Large intestine (tissue), 12 donors: ENCODE measurements around the gene BACH2. TPM values are rescaled to one million over a fixed set of nuclear protein-coding genes. Genes with fewer than 3 reads are reported as not detected.
"Not testable (repeated sequence)": the region's sequence is repeated elsewhere in the genome, so short reads cannot be mapped to it uniquely, and the experiment has no call there.

ENCODE experiments used
- DNase-seq, 2 donors: peaks; one replicate each; pipeline versions ENCODE4 v3.0.0 to v3.0.0-alpha.2; 2013
- H3K27ac ChIP-seq: one replicate; pipeline ENCODE4 v1.5.1; 2013; ENCODE audit warnings: low read length
- H3K27me3 ChIP-seq: 2 replicates; pipeline ENCODE4 v1.6.1; 2013; ENCODE audit warnings: low read length; ENCODE audit not compliant: control insufficient read depth, insufficient read depth
- H3K36me3 ChIP-seq: 2 replicates; pipeline ENCODE4 v1.6.1; 2013; ENCODE audit warnings: low read length; ENCODE audit not compliant: control insufficient read depth, insufficient read depth
- H3K4me1 ChIP-seq: one replicate; pipeline ENCODE4 v1.6.1; 2013; ENCODE audit warnings: low read length; ENCODE audit not compliant: control insufficient read depth, insufficient read depth
- H3K4me3 ChIP-seq: one replicate; pipeline ENCODE4 v1.5.1; 2013; ENCODE audit warnings: low read length
- H3K9me3 ChIP-seq: one replicate; pipeline ENCODE4 v1.6.1; 2013; ENCODE audit warnings: mild to moderate bottlenecking, low read depth, low read length, moderate library complexity; ENCODE audit not compliant: control insufficient read depth
- WGBS: methylation state at CpG from one replicate; pipeline ENCODE4 v1.1.5; 2013; ENCODE audit warnings: low lambda C conversion rate; ENCODE audit not compliant: insufficient coverage; 5-methylcytosine and 5-hydroxymethylcytosine counted together
- long read RNA-seq, 11 donors: transcript quantifications; one replicate each; lab custom pipeline, GENCODE V29; 2026
- polyA plus RNA-seq: library from polyadenylated mRNA; unstranded; fragments of 120-200 nt; gene quantifications from one replicate; pipeline ENCODE4 v1.2.1, GENCODE V29; 2013

BACH2 gene
- 2.8 TPM for polyA plus RNA-seq
- long read RNA-seq, donor 1: 0 reads
- long read RNA-seq, donor 2: 0 reads
- long read RNA-seq, donor 3: 0 reads
- long read RNA-seq, donor 4: 0 reads
- long read RNA-seq, donor 5, full-length matches to known transcripts: 1 of 1 reads
- long read RNA-seq, donor 5, partial matches to known transcripts: 0 of 1 reads
- long read RNA-seq, donor 5, other reads (novel, unspliced or antisense): 0 of 1 reads
- long read RNA-seq, donor 6: 0 reads
- long read RNA-seq, donor 7: 0 reads
- long read RNA-seq, donor 8: 0 reads
- long read RNA-seq, donor 9: 0 reads
- long read RNA-seq, donor 10: 0 reads
- long read RNA-seq, donor 11, full-length matches to known transcripts: 1 of 1 reads
- long read RNA-seq, donor 11, partial matches to known transcripts: 0 of 1 reads
- long read RNA-seq, donor 11, other reads (novel, unspliced or antisense): 0 of 1 reads

DNA sequence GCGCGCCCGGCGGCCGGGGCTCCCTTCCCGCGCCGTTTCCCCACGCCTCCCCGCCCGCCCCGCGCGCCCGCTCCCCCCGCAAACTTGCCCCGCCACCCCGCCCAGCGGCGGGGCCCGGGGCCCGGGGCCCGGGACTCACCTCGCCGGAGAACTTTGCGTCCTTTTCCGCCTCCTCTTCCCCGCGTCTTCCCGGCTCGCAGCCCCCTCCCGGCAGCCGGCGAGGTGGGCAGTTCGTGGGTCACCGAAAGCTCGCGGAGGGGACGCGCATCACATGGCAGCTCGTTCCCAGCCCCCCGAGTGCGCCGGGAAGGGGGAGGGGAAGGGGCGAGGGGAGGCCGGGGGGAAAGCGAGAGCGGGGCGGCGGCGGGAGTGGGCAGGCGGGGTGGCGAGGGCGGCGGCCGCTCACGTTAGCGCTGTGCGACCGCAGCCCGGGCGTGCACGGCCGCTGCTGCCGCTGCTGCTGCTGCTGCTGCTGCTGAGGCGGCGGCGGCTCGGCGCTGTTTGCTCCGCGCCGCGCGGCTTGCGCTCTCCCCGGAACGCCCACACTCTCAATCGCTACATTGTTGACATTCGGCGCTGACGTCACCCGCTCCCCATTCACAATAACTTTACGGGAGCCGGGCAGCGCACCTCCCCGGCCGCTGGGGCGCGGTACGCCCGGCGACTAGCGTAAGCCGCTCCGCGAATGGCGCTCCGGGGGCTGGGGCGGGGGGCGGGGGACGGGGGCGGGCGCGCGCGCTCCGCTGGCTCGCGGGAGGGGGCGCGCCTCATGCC is at the start of gene BACH2:
Gene BACH2, minus strand, starts transcription at position 503 of the 774 bp plus-strand sequence. CDS start 287,999 bp downstream, outside the sequence.
- no CpG with 5 or more reads among the region's 112 CpGs for WGBS
- H3K36me3 ChIP-seq: no peaks in the 10 kb centered on the region
- H3K9me3 ChIP-seq: peaks cover 3% of the 10 kb centered on the region
- peaks cover 73% of the 10 kb centered on the region for H3K27me3 ChIP-seq
- peak within 1 kb of the TSS; percentile 31 for H3K27ac ChIP-seq
- peak; percentile 81 to 87 for DNase-seq
- peaks cover 9% of the 10 kb centered on the region for H3K4me1 ChIP-seq
- H3K4me3 ChIP-seq: peak within 1 kb of the TSS; percentile 56

DNA sequence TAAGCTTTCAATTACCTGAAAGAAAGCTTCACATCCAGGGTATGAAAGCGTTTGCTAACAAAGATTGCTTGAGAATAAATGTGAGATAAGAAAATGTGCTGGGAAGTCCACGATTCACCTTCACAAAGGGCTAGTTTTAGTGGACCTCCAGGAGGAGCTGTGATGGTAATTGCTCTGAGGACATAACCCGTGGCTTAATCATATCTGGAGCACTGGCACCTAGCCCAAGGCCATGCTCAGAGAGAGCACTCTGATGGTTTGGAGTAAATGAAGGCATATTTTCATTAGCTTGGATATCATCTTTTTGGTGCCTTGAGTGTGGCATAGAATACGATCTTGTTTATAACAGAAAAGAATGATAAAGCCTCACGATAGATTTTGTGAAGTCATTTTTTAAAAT is 46.9 kb upstream of the BACH2 start:
- Histone ChIP-seq H3K27me3 (peaks cover 2% of the 10 kb centered on the region), H3K9me3 (no peaks in the 10 kb centered on the region), H3K36me3 (no peaks in the 10 kb centered on the region), H3K27ac (no peak overlapping the region), H3K4me1 (no peaks in the 10 kb centered on the region), H3K4me3 (no peak overlapping the region)
- no peak for DNase-seq
- 100% methylated on average over 2 of the region's 5 CpGs for WGBS

DNA sequence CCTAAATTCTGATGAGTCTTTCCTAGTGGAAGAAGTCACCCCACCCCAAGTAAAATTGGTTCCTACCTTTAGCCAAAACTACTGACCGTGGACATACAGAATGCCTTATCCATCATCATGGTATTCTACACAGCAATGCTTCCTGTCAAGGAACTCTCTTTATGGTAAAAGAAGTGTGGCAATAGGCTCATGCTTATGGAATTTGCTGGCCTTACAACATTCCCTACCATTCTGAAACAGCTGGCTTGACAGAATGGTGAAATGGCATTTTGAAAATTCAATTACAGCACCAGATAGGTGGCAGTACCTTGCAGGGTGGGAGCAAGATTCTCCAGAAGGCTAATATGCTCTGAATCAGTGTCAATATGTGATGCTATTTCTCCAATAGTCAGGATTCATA is 41.8 kb upstream of the BACH2 start:
- Histone ChIP-seq H3K27ac (no peak overlapping the region), H3K4me3 (no peak overlapping the region), H3K36me3 (no peaks in the 10 kb centered on the region), H3K27me3 (no peaks in the 10 kb centered on the region), H3K4me1 (no peaks in the 10 kb centered on the region), H3K9me3 (no peaks in the 10 kb centered on the region)
- DNase-seq: no peak
- WGBS: no CpG with 5 or more reads among the region's 1 CpG

DNA sequence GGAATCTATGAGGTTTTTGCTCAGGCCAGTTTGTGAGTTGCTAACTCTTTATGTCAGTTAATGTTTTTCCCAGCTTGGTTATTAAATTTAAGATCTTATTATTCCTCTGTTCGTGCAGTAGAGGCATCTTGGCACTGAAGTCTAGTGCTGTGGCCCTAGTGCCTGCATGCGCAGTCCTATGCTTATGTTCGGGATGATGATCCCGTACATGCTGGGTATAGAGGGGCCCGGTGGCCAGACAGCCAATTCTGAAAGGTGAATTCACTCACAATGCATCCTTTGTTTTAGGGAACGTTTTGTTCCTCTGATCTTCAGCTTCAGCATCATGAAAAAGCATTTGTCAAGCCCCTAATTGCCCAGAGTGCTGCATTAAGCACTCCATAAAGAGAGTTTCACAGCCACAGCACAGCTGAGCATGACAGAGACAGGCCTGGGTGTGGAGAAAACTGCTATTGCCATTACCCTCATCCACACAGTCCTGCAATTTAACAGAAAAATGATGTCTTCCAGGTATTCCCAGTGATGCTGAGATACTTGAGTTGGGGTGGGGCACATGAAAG is 39.8 kb upstream of the BACH2 start:
- Histone ChIP-seq H3K9me3 (no peaks in the 10 kb centered on the region), H3K4me1 (no peaks in the 10 kb centered on the region), H3K4me3 (no peak overlapping the region), H3K27ac (no peak overlapping the region), H3K36me3 (no peaks in the 10 kb centered on the region), H3K27me3 (no peaks in the 10 kb centered on the region)
- DNase-seq: no peak
- WGBS: 17% methylated on average over 1 of the region's 6 CpGs

DNA sequence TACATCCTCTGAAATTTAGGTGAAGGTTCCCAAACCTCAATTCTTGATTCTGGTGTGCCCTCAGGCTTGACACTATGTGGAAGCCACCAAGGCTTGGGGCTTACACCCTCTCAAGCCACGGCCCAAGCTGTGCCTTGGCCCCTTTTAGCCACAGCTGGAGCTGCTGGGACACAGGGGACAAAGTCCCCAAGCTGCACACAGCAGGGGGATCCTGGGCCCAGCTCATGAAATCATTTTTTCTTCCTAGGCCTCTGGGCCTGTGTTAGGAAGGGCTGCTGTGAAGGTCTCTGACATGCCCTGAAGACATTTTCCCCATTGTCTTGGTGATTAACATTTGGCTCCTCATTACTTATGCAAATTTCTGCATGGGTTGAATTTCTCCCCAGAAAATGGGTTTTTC is 37.3 kb upstream of the BACH2 start:
- no peaks in the 10 kb centered on the region for H3K4me1 ChIP-seq
- H3K36me3 ChIP-seq: no peaks in the 10 kb centered on the region
- H3K9me3 ChIP-seq: no peaks in the 10 kb centered on the region
- no peak overlapping the region for H3K4me3 ChIP-seq
- no peak for DNase-seq
- WGBS: no CpG with 5 or more reads among the region's 1 CpG
- no peak overlapping the region for H3K27ac ChIP-seq
- H3K27me3 ChIP-seq: no peaks in the 10 kb centered on the region

DNA sequence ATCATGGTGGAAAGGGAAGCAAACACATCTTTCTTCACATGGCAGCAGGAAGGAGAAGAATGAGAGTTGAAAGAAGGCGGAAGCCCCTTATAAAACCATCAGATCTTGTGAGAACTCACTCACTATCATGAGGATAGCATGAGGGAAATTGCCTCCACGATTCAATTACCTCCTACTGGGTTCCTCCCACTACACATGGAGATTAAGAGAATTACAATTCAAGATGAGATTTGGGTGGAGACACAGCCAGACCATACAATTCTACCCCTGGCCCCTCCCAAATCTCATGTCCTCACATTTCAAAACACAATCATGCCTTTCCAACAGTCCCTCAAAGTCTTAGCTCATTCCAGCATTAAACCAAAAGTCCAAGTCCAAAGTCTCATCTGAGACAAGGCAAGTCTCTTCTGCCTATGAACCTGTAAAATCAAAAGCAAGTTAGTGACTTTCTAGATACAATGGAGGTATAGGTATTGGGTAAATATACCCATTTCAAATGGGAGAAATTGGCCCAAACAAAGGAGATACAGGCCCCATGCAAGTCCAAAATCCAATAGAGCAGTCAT is 36.4 kb upstream of the BACH2 start:
- H3K4me3 ChIP-seq, DNase-seq, H3K4me1 ChIP-seq, H3K27ac ChIP-seq, H3K27me3 ChIP-seq, H3K36me3 ChIP-seq, H3K9me3 ChIP-seq: not testable (repeated sequence)
- no CpG with 5 or more reads among the region's 2 CpGs for WGBS

DNA sequence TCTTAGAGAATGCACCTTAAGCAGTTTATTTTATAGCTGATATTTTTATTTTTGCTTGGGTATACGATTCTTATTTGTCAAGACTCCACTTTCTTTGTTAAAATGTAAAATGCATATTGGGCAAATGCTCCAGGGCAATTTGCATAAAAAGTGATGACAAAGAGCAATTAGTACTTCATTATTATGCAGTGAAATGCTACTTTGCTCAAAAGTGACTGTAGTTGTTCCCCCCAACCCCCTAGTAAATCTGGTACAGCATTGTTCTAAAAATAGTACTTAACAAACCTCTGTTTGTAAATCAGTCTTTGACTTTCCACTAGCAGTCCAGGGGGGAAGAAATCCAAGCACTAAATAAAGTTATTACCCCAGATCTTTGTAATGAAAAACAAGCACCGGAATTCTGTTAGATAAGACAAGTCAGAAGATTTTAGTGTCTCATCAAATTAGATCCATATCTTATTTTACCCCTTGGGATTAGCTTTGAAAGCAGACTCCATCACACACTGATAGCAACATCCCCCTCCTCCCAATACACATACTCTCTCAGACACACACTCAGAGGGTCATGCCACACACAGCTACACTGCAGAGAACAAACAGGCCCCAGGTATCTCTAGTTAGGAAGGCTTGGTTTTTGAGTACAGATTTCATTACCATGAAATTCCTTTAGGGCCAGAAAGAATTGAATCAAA is 32.9 kb upstream of the BACH2 start:
- H3K36me3 ChIP-seq: no peaks in the 10 kb centered on the region
- H3K27me3 ChIP-seq: no peaks in the 10 kb centered on the region
- no peak overlapping the region for H3K27ac ChIP-seq
- no peaks in the 10 kb centered on the region for H3K4me1 ChIP-seq
- no peaks in the 10 kb centered on the region for H3K9me3 ChIP-seq
- H3K4me3 ChIP-seq: no peak overlapping the region
- DNase-seq: no peak
- WGBS: 57% methylated on average over 1 of the region's 2 CpGs

DNA sequence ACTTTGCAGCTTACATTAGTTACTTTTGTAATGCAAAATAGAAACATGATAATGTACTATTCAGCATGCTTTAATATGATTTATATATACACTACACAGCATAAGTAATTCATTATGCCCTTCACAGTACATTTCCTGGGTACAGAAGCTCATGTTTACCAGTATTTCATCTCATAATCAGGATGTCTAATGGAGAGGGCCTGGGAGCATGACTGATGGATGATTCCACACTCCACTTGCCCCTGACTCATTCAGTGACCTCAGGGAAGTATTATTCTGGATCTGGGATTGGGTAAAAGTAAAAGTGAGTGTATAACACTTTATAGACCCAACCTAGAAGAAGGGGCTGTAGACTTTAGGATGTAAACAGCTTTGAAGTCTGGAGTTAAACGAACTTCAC is 31.4 kb upstream of the BACH2 start:
- no peak for DNase-seq
- Histone ChIP-seq H3K27ac (no peak overlapping the region), H3K9me3 (no peaks in the 10 kb centered on the region), H3K27me3 (no peaks in the 10 kb centered on the region), H3K4me3 (no peak overlapping the region), H3K36me3 (no peaks in the 10 kb centered on the region), H3K4me1 (no peaks in the 10 kb centered on the region)
- no CpG with 5 or more reads among the region's 1 CpG for WGBS

DNA sequence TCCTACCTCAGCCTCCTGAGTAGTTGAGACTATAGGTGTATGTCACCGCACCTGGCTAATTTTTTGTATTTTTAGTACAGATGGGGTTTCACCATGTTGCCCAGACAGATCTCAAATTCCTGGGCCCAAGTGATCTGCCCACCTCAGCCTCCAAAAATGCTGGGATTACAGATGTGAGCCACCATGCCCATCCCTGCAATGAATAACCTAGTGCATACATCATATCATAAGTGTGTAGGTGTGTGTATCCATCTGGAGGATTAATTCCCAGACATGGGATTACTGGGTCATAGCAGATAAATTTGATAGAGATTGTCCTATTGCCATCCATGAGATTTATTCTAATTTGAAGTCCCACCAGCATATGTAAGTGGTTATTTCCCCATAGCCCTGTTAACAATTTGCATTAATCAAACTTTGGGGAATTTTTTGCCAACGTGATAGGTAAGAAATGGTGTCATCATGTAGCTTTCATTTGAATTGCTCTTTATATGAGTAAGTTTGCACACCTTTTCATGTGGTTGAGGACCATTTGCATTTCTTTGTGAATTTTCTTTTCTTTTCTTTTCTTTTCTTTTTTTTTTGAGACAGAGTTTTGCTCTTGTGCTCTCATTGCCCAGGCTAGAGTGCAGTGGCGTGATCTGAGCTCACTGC is 29.9 kb upstream of the BACH2 start:
- 71% methylated on average over 1 of the region's 3 CpGs for WGBS
- Histone ChIP-seq H3K36me3 (no peaks in the 10 kb centered on the region), H3K27ac (no peak overlapping the region), H3K4me1 (no peaks in the 10 kb centered on the region), H3K4me3 (no peak overlapping the region), H3K27me3 (no peaks in the 10 kb centered on the region), H3K9me3 (no peaks in the 10 kb centered on the region)
- DNase-seq: no peak
